GM12878 (cell line): ENCODE measurements around the gene AP3D1. TPM values are rescaled to one million over a fixed set of nuclear protein-coding genes. Genes with fewer than 3 reads are reported as not detected.

Source experiments
- ATAC-seq: fragments of 200-7000 bp; cut with Tn5 transposase; 3 replicates; pipeline ENCODE4 v1.9.1; 2020; ENCODE audit warnings: mild to moderate bottlenecking, moderate library complexity
- BruUV-seq: library from RNA; stranded (reverse); fragments of 400-500 nt; replicated peaks from 2 replicates; lab custom pipeline; 2021; lab: Mats Ljungman, UMichigan
- CTCF ChIA-PET: fragments of 300-600 bp; sonication (Branson Sonifier 250); formaldehyde crosslinking; extraction: SDS; loops from one replicate; lab custom pipeline; 2021; ENCODE audit warnings: inconsistent platforms; lab: Yijun Ruan, JAX
- POLR2A ChIA-PET: fragments of 350-600 bp; formaldehyde crosslinking; extraction: SDS; loops from one replicate; lab custom pipeline; 2021; ENCODE audit warnings: inconsistent platforms; lab: Charles Lee
- RAD21 ChIA-PET: fragments of 300-600 bp; sonication (Branson Sonifier 250); formaldehyde crosslinking; loops from one replicate; lab custom pipeline; 2023; ENCODE audit warnings: antibody characterized with exemption; ENCODE audit not compliant: unreplicated experiment; lab: Charles Lee
- SMC1A ChIA-PET: fragments of 300-600 bp; sonication (Branson Sonifier 250); formaldehyde crosslinking; loops from one replicate; lab custom pipeline; 2023; ENCODE audit not compliant: unreplicated experiment, uncharacterized antibody; lab: Charles Lee
- DNase-seq: peaks from one replicate; pipeline ENCODE4 v3.0.0-alpha.2; 2011; ENCODE audit warnings: low read depth, low spot score
- FAIRE-seq: peaks from 3 replicates; lab custom pipeline; 2011; peaks lifted over from hg19 to GRCh38; lab: Jason Lieb, UNC
- H2AFZ ChIP-seq: 2 replicates; pipeline ENCODE4 v1.6.0; 2011; ENCODE audit warnings: low read depth, low read length, control low read depth; ENCODE audit not compliant: control insufficient read depth
- H3K27ac ChIP-seq: 2 replicates; pipeline ENCODE4 v1.5.1; 2011; ENCODE audit warnings: control low read depth; ENCODE audit not compliant: control insufficient read depth, insufficient read depth
- H3K27me3 ChIP-seq, 2 experiments: replicated peaks in 1 of 2; 2 replicates each; pipeline versions ENCODE4 v1.6.0 to v1.6.1; 2011; ENCODE audit warnings: low read length in 1 of 2; ENCODE audit not compliant: control insufficient read depth in 2 of 2, insufficient read depth in 2 of 2
- H3K36me3 ChIP-seq, 2 experiments: 2 replicates each; pipeline ENCODE4 v1.5.1; 2011; ENCODE audit warnings: low read length in 1 of 2; ENCODE audit not compliant: control insufficient read depth in 2 of 2, insufficient read depth in 2 of 2
- H3K4me1 ChIP-seq: 2 replicates; pipeline ENCODE4 v1.6.1; 2011; ENCODE audit warnings: mild to moderate bottlenecking, low read length, moderate library complexity, mixed read lengths; ENCODE audit not compliant: control insufficient read depth, insufficient read depth
- H3K4me2 ChIP-seq: 2 replicates; pipeline ENCODE4 v1.6.0; 2011; ENCODE audit warnings: control low read depth; ENCODE audit not compliant: control insufficient read depth, insufficient read depth
- H3K4me3 ChIP-seq: fragments of 200-600 bp; sonication (generic); 2 replicates; pipeline ENCODE4 v1.5.1; 2016
- H3K79me2 ChIP-seq: 2 replicates; pipeline ENCODE4 v1.6.0; 2011; ENCODE audit warnings: low read length; ENCODE audit not compliant: control insufficient read depth, insufficient read depth
- H3K9ac ChIP-seq: 2 replicates; pipeline ENCODE4 v1.8.0; 2011; ENCODE audit warnings: low read length, control low read depth, mixed read lengths; ENCODE audit not compliant: control insufficient read depth, insufficient read depth
- H3K9me3 ChIP-seq: replicated peaks from 3 replicates; pipeline ENCODE4 v1.5.1; 2011; ENCODE audit warnings: mild to moderate bottlenecking, low read length; ENCODE audit not compliant: control insufficient read depth, insufficient read depth
- H4K20me1 ChIP-seq: 2 replicates; pipeline ENCODE4 v1.6.0; 2011; ENCODE audit not compliant: control insufficient read depth, insufficient read depth
- CBX3 ChIP-seq: fragments of 200-600 bp; sonication (generic); IDR thresholded peaks from 2 replicates; pipeline ENCODE4 v1.6.1; 2016; ENCODE audit warnings: low read depth, borderline replicate concordance
- EP300 ChIP-seq, 2 experiments: fragments of 150-350 bp in 1 of 2; IDR thresholded peaks; 2 replicates each; pipeline ENCODE4 v1.6.1; 2011 to 2012; ENCODE audit warnings: low read depth in 2 of 2, low read length in 2 of 2, borderline replicate concordance in 1 of 2, improper control_type of control experiment in 1 of 2, inconsistent platforms in 1 of 2; ENCODE audit not compliant: control insufficient read depth in 1 of 2
- HDGF ChIP-seq: fragments of 450-650 bp; IDR thresholded peaks from 2 replicates; pipeline ENCODE4 v1.6.1; 2016; ENCODE audit warnings: antibody characterized with exemption
- KDM1A ChIP-seq: fragments of 200-600 bp; sonication (generic); IDR thresholded peaks from 2 replicates; pipeline ENCODE4 v1.6.1; 2016; ENCODE audit warnings: borderline replicate concordance
- MEF2A ChIP-seq: IDR thresholded peaks from 2 replicates; pipeline ENCODE4 v1.6.1; 2011; ENCODE audit warnings: low read depth, mild to moderate bottlenecking, low read length, moderate library complexity; ENCODE audit not compliant: insufficient read depth
- MLLT1 ChIP-seq: fragments of 450-650 bp; IDR thresholded peaks from 2 replicates; pipeline ENCODE4 v1.6.1; 2016; ENCODE audit warnings: mild to moderate bottlenecking
- MXI1 ChIP-seq: fragments of 150-350 bp; IDR thresholded peaks from 2 replicates; pipeline ENCODE4 v1.6.1; 2011; ENCODE audit warnings: low read depth, mild to moderate bottlenecking, inconsistent platforms, low read length, improper control_type of control experiment
- NFIC ChIP-seq: IDR thresholded peaks from 2 replicates; pipeline ENCODE4 v1.6.1; 2012; ENCODE audit warnings: low read depth, mild to moderate bottlenecking, inconsistent platforms, low read length, moderate library complexity
- POLR2A ChIP-seq: IDR thresholded peaks from 2 replicates; pipeline ENCODE4 v1.6.1; 2011; ENCODE audit warnings: low read depth, mild to moderate bottlenecking, low read length
- POU2F2 ChIP-seq: IDR thresholded peaks from 3 replicates; pipeline ENCODE4 v1.6.1; 2011; ENCODE audit warnings: low read depth, mild to moderate bottlenecking, low read length, borderline replicate concordance
- SIN3A ChIP-seq: IDR thresholded peaks from 2 replicates; pipeline ENCODE4 v1.6.1; 2012; ENCODE audit warnings: low read depth, low read length, improper control_type of control experiment
- SMC3 ChIP-seq: IDR thresholded peaks from 2 replicates; pipeline ENCODE4 v1.6.1; 2011; ENCODE audit warnings: low read length, improper control_type of control experiment, borderline replicate concordance
- SREBF1 ChIP-seq: IDR thresholded peaks from 2 replicates; pipeline ENCODE4 v1.6.1; 2012; ENCODE audit warnings: mild to moderate bottlenecking, low read length
- SREBF2 ChIP-seq: IDR thresholded peaks from 2 replicates; pipeline ENCODE4 v1.6.1; 2012; ENCODE audit warnings: mild to moderate bottlenecking, low read length
- WGBS: methylation state at CpG from one replicate; pipeline ENCODE4 v1.1.6; 2016; ENCODE audit warnings: low lambda C conversion rate; ENCODE audit not compliant: insufficient replicate concordance, insufficient coverage; ENCODE audit errors: missing lambda C conversion rate; 5-methylcytosine and 5-hydroxymethylcytosine counted together
- in situ Hi-C: fragments of 300-500 bp; cut with MboI; formaldehyde crosslinking; loops from 9 replicates; pipeline ENCODE4 v1.14.3; 2018; ENCODE audit warnings: mixed read lengths
- intact Hi-C: fragments of 100-400 bp; cut with micrococcal nuclease; formaldehyde crosslinking; loops from one replicate; pipeline ENCODE4 v1.14.2; 2022; ENCODE audit not compliant: unreplicated experiment
- polyA plus RNA-seq, 11 experiments: library from polyadenylated mRNA; depleted of rRNA in 4 of 11; unstranded in 6 of 11; stranded (reverse) in 5 of 11; fragments of >200 nt; fragmentation: Nextera tagmentation in 4 of 11; fragmentation: Illumina TruSeq in 1 of 11; extraction: Ambion mirVana in 4 of 11; extraction: Trizol in 1 of 11; gene quantifications; 1 replicate in 1 of 11; 2 replicates in 10 of 11; pipeline versions ENCODE4 v1.2.1 to v1.2.3, GENCODE V29; 2011 to 2016; ENCODE audit warnings: inconsistent platforms in 2 of 11, missing spikeins in 2 of 11, low read depth in 1 of 11
- total RNA-seq, 4 experiments: library from RNA; depleted of rRNA in 3 of 4; stranded (reverse); fragments of >200 nt in 3 of 4; fragmentation: Illumina TruSeq in 1 of 4; extraction: Trizol in 1 of 4; gene quantifications; 2 replicates each; pipeline versions ENCODE4 v1.2.1 to v1.2.3, GENCODE V29; 2013 to 2021

Gene AP3D1
- total and polyA plus RNA-seq, 10 of the 15 experiments (the other 5 are each of a cell fraction or from before 2014, with no cell fraction given) = 1.5 to 108 (median 59.1) TPM

GRCh38 chr19:2129892-2130770 is 21.2 kb downstream of the AP3D1 start:
- H3K36me3 ChIP-seq = peaks cover 18 to 48% of the 10 kb centered on the region in 2 experiments; a peak in 3 of 4 replicates
- 96% methylated on average over 23 of the region's 28 CpGs for WGBS
- no peaks in the 10 kb centered on the region for H4K20me1 ChIP-seq
- H3K4me2 ChIP-seq = no peak overlapping the region
- no peak overlapping the region for H3K27ac ChIP-seq
- intact Hi-C loops = no loop called here
- POLR2A ChIA-PET = no interaction called here
- ATAC-seq = no peak
- no peaks in the 10 kb centered on the region; the same call in 1 of the 2 replicates for H3K79me2 ChIP-seq
- SMC1A ChIA-PET = no interaction called here
- RAD21 ChIA-PET = interaction anchor here (0.6 kb wide), 1 partner anchor 189 kb away, joined by 4 read pairs; no protein-coding TSS in a partner anchor
- no peak overlapping the region for H2AFZ ChIP-seq
- no peaks in the 10 kb centered on the region for H3K27me3 ChIP-seq
- H3K4me1 ChIP-seq = no peaks in the 10 kb centered on the region
- TF ChIP-seq CBX3 (no peak), POLR2A (peak; percentile 41)
- TF ChIP-seq, all 136 proteins: peak for 1
- FAIRE-seq (no peak), DNase-seq (no peak)
- BruUV-seq = no TSS peak
- in situ Hi-C loops = no loop called here
- Histone ChIP-seq H3K9ac (no peak overlapping the region), H3K9me3 (no peaks in the 10 kb centered on the region), H3K4me3 (no peak overlapping the region)
- CTCF ChIA-PET = no interaction called here

- POLR2A ChIA-PET = no interaction called here
- no peak overlapping the region for H3K27ac ChIP-seq
- H3K9me3 ChIP-seq = no peaks in the 10 kb centered on the region
- CTCF ChIA-PET = no interaction called here
- no peak overlapping the region for H2AFZ ChIP-seq
- no TSS peak for BruUV-seq
- no peaks in the 10 kb centered on the region for H4K20me1 ChIP-seq
- no peak overlapping the region for H3K4me3 ChIP-seq
- RAD21 ChIA-PET = no interaction called here
- FAIRE-seq = no peak
- intact Hi-C loops (no loop called here), in situ Hi-C loops (no loop called here)
- H3K4me1 ChIP-seq = no peaks in the 10 kb centered on the region
- SMC1A ChIA-PET = no interaction called here
- DNase-seq = no peak
- over 99% methylated on average over 11 of the region's 11 CpGs for WGBS
- no peaks in the 10 kb centered on the region; the same call in 1 of the 2 replicates for H3K79me2 ChIP-seq
- H3K9ac ChIP-seq = no peak overlapping the region
- ATAC-seq = no peak
- no peaks in the 10 kb centered on the region for H3K27me3 ChIP-seq
- no peak overlapping the region for H3K4me2 ChIP-seq
- peaks cover 18 to 48% of the 10 kb centered on the region in 2 experiments; a peak in 3 of 4 replicates for H3K36me3 ChIP-seq
- no peak for TF ChIP-seq SIN3A
- TF ChIP-seq MXI1 = no peak
- no peak for TF ChIP-seq NFIC
- no peak for TF ChIP-seq HDGF
- no peak for TF ChIP-seq SREBF2
- TF ChIP-seq EP300 (IDR thresholded peaks at IDR 0.05; ENCODE audit: borderline replicate concordance in 1 of 2, control insufficient read depth in 1 of 2, low read depth in 2 of 2, low read length in 2 of 2) = no peak
- TF ChIP-seq SREBF1 = no peak
- TF ChIP-seq MLLT1 = no peak
- TF ChIP-seq POU2F2 = no peak
- TF ChIP-seq MEF2A = no peak
- no peak for TF ChIP-seq SMC3
- no peak for TF ChIP-seq KDM1A
These were observed 21.9 kb downstream of the AP3D1 start for GRCh38 chr19:2129486-2129885.
